IMR-90 (cell line): ENCODE data around the gene CYP4F8. TPM values are rescaled to one million over a fixed set of nuclear protein-coding genes. Genes with fewer than 3 reads are reported as not detected.

ENCODE experiments used
- ATAC-seq: fragments of 200-7000 bp; cut with Tn5 transposase; 2 replicates; pipeline ENCODE4 v1.9.1; 2020; ENCODE audit warnings: low read depth, mild to moderate bottlenecking, moderate library complexity
- Bru-seq: library from RNA; stranded (reverse); fragments of 400-500 nt; gene quantifications from one replicate; lab custom pipeline; 2021; lab: Mats Ljungman, UMichigan
- BruChase-seq, 2 experiments: library from RNA; stranded (reverse); fragments of 400-500 nt; gene quantifications; one replicate each; lab custom pipeline; 2021; lab: Mats Ljungman, UMichigan
- BruUV-seq: library from RNA; stranded (reverse); fragments of 400-500 nt; replicated peaks from 2 replicates; lab custom pipeline; 2021; lab: Mats Ljungman, UMichigan
- CTCF ChIA-PET: fragments of 300-600 bp; formaldehyde crosslinking; extraction: SDS; loops from one replicate; lab custom pipeline; 2021; ENCODE audit warnings: antibody characterized with exemption; lab: Yijun Ruan, JAX
- POLR2A ChIA-PET: fragments of 300-600 bp; sonication (Branson Sonifier 250); formaldehyde crosslinking; loops from one replicate; lab custom pipeline; 2022; ENCODE audit warnings: antibody characterized with exemption; ENCODE audit not compliant: unreplicated experiment; lab: Charles Lee
- DNase-seq: peaks from one replicate; pipeline ENCODE4 v3.0.0; 2013
- H2AFZ ChIP-seq: replicated peaks from 2 replicates; pipeline ENCODE3; 2013; ENCODE audit warnings: low read length, mild to moderate bottlenecking; ENCODE audit not compliant: poor library complexity
- H2AK5ac ChIP-seq: 2 replicates; pipeline ENCODE4 v1.6.1; 2013; ENCODE audit warnings: low read depth, low read length, inconsistent platforms
- H2AK9ac ChIP-seq: replicated peaks from 2 replicates; pipeline ENCODE3; 2013; ENCODE audit warnings: mild to moderate bottlenecking, low read depth, low read length, moderate library complexity; ENCODE audit not compliant: poor library complexity
- H2BK120ac ChIP-seq: 2 replicates; pipeline ENCODE4 v1.6.1; 2013; ENCODE audit warnings: low read depth, low read length, inconsistent platforms
- H2BK15ac ChIP-seq: 3 replicates; pipeline ENCODE4 v1.6.1; 2013; ENCODE audit warnings: low read depth, low read length, inconsistent platforms
- H2BK20ac ChIP-seq: 2 replicates; pipeline ENCODE4 v1.6.1; 2013; ENCODE audit warnings: low read depth, mild to moderate bottlenecking, inconsistent platforms, low read length, moderate library complexity
- H2BK5ac ChIP-seq: 2 replicates; pipeline ENCODE4 v1.6.1; 2013; ENCODE audit warnings: mild to moderate bottlenecking, low read depth, low read length, inconsistent platforms; ENCODE audit not compliant: poor library complexity, severe bottlenecking
- H3K14ac ChIP-seq: replicated peaks from 2 replicates; pipeline ENCODE4 v1.6.1; 2013; ENCODE audit warnings: low read depth, low read length, inconsistent platforms
- H3K18ac ChIP-seq: 2 replicates; pipeline ENCODE4 v1.6.1; 2013; ENCODE audit warnings: low read depth, low read length, control low read depth
- H3K23ac ChIP-seq: 2 replicates; pipeline ENCODE4 v1.6.1; 2013; ENCODE audit warnings: low read depth, low read length, inconsistent platforms
- H3K27ac ChIP-seq: 2 replicates; pipeline ENCODE4 v1.5.1; 2013; ENCODE audit warnings: mild to moderate bottlenecking, control low read depth, low read length; ENCODE audit not compliant: insufficient read depth
- H3K27me3 ChIP-seq: 2 replicates; pipeline ENCODE4 v1.6.1; 2013; ENCODE audit warnings: low read length; ENCODE audit not compliant: control insufficient read depth, insufficient read depth
- H3K36me3 ChIP-seq: 2 replicates; pipeline ENCODE4 v1.6.1; 2013; ENCODE audit warnings: low read length, mixed read lengths; ENCODE audit not compliant: control insufficient read depth, insufficient read depth
- H3K4ac ChIP-seq: 2 replicates; pipeline ENCODE4 v1.6.1; 2013; ENCODE audit warnings: low read depth, low read length, inconsistent platforms
- H3K4me1 ChIP-seq: 2 replicates; pipeline ENCODE4 v1.6.1; 2013; ENCODE audit warnings: low read length, mixed read lengths; ENCODE audit not compliant: control insufficient read depth, insufficient read depth
- H3K4me2 ChIP-seq: 2 replicates; pipeline ENCODE4 v1.6.1; 2013; ENCODE audit warnings: low read depth, mild to moderate bottlenecking, control low read depth, low read length, moderate library complexity
- H3K4me3 ChIP-seq: 2 replicates; pipeline ENCODE4 v1.5.1; 2013; ENCODE audit warnings: low read depth, mild to moderate bottlenecking, control low read depth, low read length, moderate library complexity; ENCODE audit not compliant: insufficient read depth
- H3K56ac ChIP-seq: 2 replicates; pipeline ENCODE4 v1.6.1; 2013; ENCODE audit warnings: low read length, inconsistent platforms; ENCODE audit not compliant: insufficient read depth; ENCODE audit errors: extremely low read depth
- H3K79me1 ChIP-seq, 2 experiments: 2 replicates each; pipeline ENCODE4 v1.6.1; 2013; ENCODE audit warnings: low read length in 2 of 2, inconsistent platforms in 1 of 2, low read depth in 1 of 2
- H3K9ac ChIP-seq: 2 replicates; pipeline ENCODE4 v1.6.1; 2013; ENCODE audit warnings: low read depth, low read length, control low read depth
- H3K9me1 ChIP-seq: 2 replicates; pipeline ENCODE4 v1.6.1; 2013; ENCODE audit warnings: low read length, inconsistent platforms; ENCODE audit not compliant: insufficient read depth
- H3K9me3 ChIP-seq: 2 replicates; pipeline ENCODE4 v1.6.1; 2013; ENCODE audit warnings: low read length; ENCODE audit not compliant: control insufficient read depth, insufficient read depth
- H4K20me1 ChIP-seq: 2 replicates; pipeline ENCODE4 v1.6.1; 2013; ENCODE audit warnings: low read length, inconsistent platforms; ENCODE audit not compliant: insufficient read depth
- H4K5ac ChIP-seq: 2 replicates; pipeline ENCODE4 v1.6.1; 2013; ENCODE audit warnings: mild to moderate bottlenecking, low read depth, low read length, control low read depth
- H4K8ac ChIP-seq, 2 experiments: 2 replicates each; pipeline ENCODE4 v1.6.1; 2013; ENCODE audit warnings: low read depth in 2 of 2, low read length in 2 of 2, control low read depth in 1 of 2, inconsistent platforms in 1 of 2
- H4K91ac ChIP-seq: 2 replicates; pipeline ENCODE4 v1.6.1; 2013; ENCODE audit warnings: low read depth, low read length, inconsistent platforms; ENCODE audit not compliant: insufficient read depth
- BHLHE40 ChIP-seq: fragments of 150-350 bp; IDR thresholded peaks from 2 replicates; pipeline ENCODE4 v1.6.1; 2016; ENCODE audit warnings: mild to moderate bottlenecking, low read depth, low read length
- MAFK ChIP-seq: IDR thresholded peaks from 2 replicates; pipeline ENCODE4 v1.6.1; 2012; ENCODE audit warnings: low read depth, low read length, improper control_type of control experiment
- MAZ ChIP-seq: IDR thresholded peaks from 2 replicates; pipeline ENCODE4 v1.6.1; 2012; ENCODE audit warnings: low read depth, mild to moderate bottlenecking, low read length, improper control_type of control experiment, moderate library complexity, borderline replicate concordance
- NFE2L2 ChIP-seq: fragments of 150-350 bp; IDR thresholded peaks from 2 replicates; pipeline ENCODE4 v1.6.1; 2016; ENCODE audit warnings: low read depth, mild to moderate bottlenecking, low read length
- POLR2A ChIP-seq: IDR thresholded peaks from 2 replicates; pipeline ENCODE4 v1.6.1; 2012; ENCODE audit warnings: mild to moderate bottlenecking, low read depth, low read length
- RCOR1 ChIP-seq: IDR thresholded peaks from 2 replicates; pipeline ENCODE4 v1.6.1; 2012; ENCODE audit warnings: mild to moderate bottlenecking, low read length, improper control_type of control experiment; ENCODE audit not compliant: insufficient replicate concordance
- WGBS, 2 experiments: methylation state at CpG; one replicate each; pipeline versions ENCODE4 v1.1.5 to v1.1.7; 2013; ENCODE audit warnings: missing lambda C conversion rate in 2 of 2; ENCODE audit not compliant: insufficient read length in 1 of 2; ENCODE audit errors: extremely low coverage in 2 of 2; 5-methylcytosine and 5-hydroxymethylcytosine counted together
- dilution Hi-C: fragments of 300-500 bp; cut with HindIII; formaldehyde crosslinking; loops from one replicate; pipeline ENCODE4 v1.14.3; 2018; ENCODE audit warnings: low sequenced_read_pairs; ENCODE audit not compliant: unreplicated experiment
- in situ Hi-C: fragments of 300-500 bp; cut with MboI; formaldehyde crosslinking; loops from 3 replicates; pipeline ENCODE4 v1.14.3; 2019; ENCODE audit warnings: low sequenced_read_pairs, inconsistent platforms, mixed read lengths
- intact Hi-C: fragments of 100-400 bp; cut with micrococcal nuclease; formaldehyde crosslinking; loops from 2 replicates; pipeline ENCODE4 v1.10.0; 2022
- long read RNA-seq: library from polyadenylated mRNA; unstranded; transcript quantifications from one replicate; pipeline ENCODE4 v2.0.0, GENCODE V29; 2021; ENCODE audit not compliant: unreplicated experiment
- polyA plus RNA-seq, 3 experiments: library from polyadenylated mRNA; depleted of rRNA; stranded (reverse); fragments of >200 nt; gene quantifications; 2 replicates each; pipeline ENCODE4 v1.2.3, GENCODE V29; 2012; ENCODE audit warnings: low replicate concordance in 1 of 3
- total RNA-seq: library from RNA; depleted of rRNA; stranded (reverse); fragments of >200 nt; gene quantifications from 2 replicates; pipeline ENCODE4 v1.2.3, GENCODE V29; 2012; rRNA removed

CYP4F8 gene, protein sequence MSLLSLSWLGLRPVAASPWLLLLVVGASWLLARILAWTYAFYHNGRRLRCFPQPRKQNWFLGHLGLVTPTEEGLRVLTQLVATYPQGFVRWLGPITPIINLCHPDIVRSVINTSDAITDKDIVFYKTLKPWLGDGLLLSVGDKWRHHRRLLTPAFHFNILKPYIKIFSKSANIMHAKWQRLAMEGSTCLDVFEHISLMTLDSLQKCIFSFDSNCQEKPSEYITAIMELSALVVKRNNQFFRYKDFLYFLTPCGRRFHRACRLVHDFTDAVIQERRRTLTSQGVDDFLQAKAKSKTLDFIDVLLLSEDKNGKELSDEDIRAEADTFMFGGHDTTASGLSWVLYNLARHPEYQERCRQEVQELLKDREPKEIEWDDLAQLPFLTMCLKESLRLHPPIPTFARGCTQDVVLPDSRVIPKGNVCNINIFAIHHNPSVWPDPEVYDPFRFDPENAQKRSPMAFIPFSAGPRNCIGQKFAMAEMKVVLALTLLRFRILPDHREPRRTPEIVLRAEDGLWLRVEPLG
- not detected in 2 replicates for total RNA-seq
- not detected in 2 replicates for polyA plus RNA-seq (2012; rRNA removed)
- not detected in 2 replicates for polyA plus RNA-seq (2012; cell fraction: cytosol; rRNA removed)
- not detected in 2 replicates for polyA plus RNA-seq (2012; cell fraction: nucleus; rRNA removed; ENCODE audit: low replicate concordance)
- Bru-seq, nascent RNA = not detected
- BruChase-seq, experiment 1, labeled RNA remaining after a 6-hour chase = not detected
- not detected for BruChase-seq, experiment 2, labeled RNA remaining after a 2-hour chase
- long read RNA-seq = 0 reads

DNA sequence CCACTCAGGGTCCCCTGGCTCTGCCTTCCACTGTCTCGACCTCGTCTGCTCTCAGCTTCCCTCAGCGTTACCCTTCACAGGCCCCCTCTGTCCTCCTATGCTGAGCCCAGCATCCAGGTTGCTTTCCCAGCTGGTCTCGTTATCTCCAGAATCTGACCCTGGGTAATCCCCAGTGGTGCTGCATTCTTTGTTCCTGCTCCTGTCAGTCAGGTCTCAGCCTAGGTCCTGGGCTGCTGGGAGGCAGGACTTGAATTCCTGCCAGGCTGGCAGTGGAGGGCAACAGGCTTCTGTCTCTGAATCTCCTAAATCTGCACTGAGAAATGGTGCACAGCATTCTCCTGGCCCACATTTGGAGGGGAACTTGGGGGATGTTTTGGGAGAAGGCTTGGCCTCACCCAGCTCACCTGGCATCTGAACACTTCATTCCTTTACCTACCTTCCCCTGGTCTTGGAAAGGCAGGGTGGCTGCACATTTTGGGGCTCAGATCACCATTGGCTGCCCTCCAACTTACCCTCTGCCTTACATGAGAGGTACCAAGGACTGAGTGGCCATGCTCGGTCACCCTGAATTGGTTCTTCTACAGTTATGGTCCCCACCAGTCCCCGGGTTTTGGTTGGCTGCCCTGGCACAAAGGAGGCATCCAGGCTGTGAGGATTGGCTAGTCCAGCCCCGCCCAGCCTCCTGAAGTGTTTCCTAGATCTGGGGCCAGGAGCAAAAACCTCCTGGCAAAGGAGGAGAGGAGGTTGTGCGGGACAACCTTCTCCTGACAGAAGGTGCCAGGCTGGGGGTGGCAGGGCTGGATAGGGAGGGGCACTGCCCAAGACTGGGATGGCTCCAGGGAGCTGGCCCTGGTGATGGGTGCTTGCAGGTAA is at the start of gene CYP4F8:
Gene CYP4F8 (plus strand): TSS at position 712 of the 873 bp plus-strand sequence. CDS start 399 bp downstream, outside the sequence.
- no peaks in the 10 kb centered on the region for H3K27me3 ChIP-seq
- BruUV-seq = no TSS peak
- dilution Hi-C loops = no loop called here
- no peaks in the 10 kb centered on the region for H3K36me3 ChIP-seq
- DNase-seq (no peak), ATAC-seq (no peak)
- no peak within 1 kb of the TSS for H2AFZ ChIP-seq
- no peak within 1 kb of the TSS for H3K4ac ChIP-seq
- H2BK120ac ChIP-seq = no peak within 1 kb of the TSS
- H3K56ac ChIP-seq = no peak within 1 kb of the TSS
- H4K8ac ChIP-seq = no peak within 1 kb of the TSS
- no peak within 1 kb of the TSS for H3K14ac ChIP-seq
- H2BK5ac ChIP-seq = no peak within 1 kb of the TSS
- H3K18ac ChIP-seq = no peak within 1 kb of the TSS
- no peak within 1 kb of the TSS for H3K27ac ChIP-seq
- H2AK5ac ChIP-seq = no peak within 1 kb of the TSS
- intact Hi-C loops = no loop called here
- in situ Hi-C loops = no loop called here
- no peak within 1 kb of the TSS for H2AK9ac ChIP-seq
- POLR2A ChIA-PET = no interaction called here
- no peaks in the 10 kb centered on the region for H3K4me1 ChIP-seq
- H4K20me1 ChIP-seq = no peaks in the 10 kb centered on the region
- H4K5ac ChIP-seq = no peak within 1 kb of the TSS
- no peak within 1 kb of the TSS for H3K4me2 ChIP-seq
- no peak within 1 kb of the TSS for H2BK20ac ChIP-seq
- TF ChIP-seq RCOR1 (no peak), BHLHE40 (no peak), POLR2A (no peak), MAFK (no peak), NFE2L2 (no peak), MAZ (no peak)
- H3K4me3 ChIP-seq = no peak within 1 kb of the TSS
- no peaks in the 10 kb centered on the region for H3K79me1 ChIP-seq
- peaks cover 18% of the 10 kb centered on the region; the same call in 1 of the 2 replicates for H3K9me3 ChIP-seq
- H4K91ac ChIP-seq = no peak within 1 kb of the TSS
- H3K9me1 ChIP-seq = no peaks in the 10 kb centered on the region
- CTCF ChIA-PET = interaction anchor here (0.6 kb wide), 1 partner anchor 727 kb away, joined by 3 read pairs; no protein-coding TSS in a partner anchor
- WGBS, 2 experiments = 12% methylated on average over 5 of the region's 8 CpGs; no CpG with 5 or more reads in 1 of the 2 experiments
- H2BK15ac ChIP-seq = no peak within 1 kb of the TSS
- H3K23ac ChIP-seq = no peak within 1 kb of the TSS
- H3K9ac ChIP-seq = no peak within 1 kb of the TSS
